NK-92 treated with Interleukin-12 subunit alpha and Interleukin-12 subunit beta, amount 100 ng/mL, for 24 hours (cell line): Measurements from ENCODE around the gene NOSTRIN.

ENCODE experiments used
- DNase-seq: peaks from one replicate; lab custom pipeline; 2025; lab: John Stamatoyannopoulos, UW

NOSTRIN gene

GRCh38 chr2:168889635-168890005 lies 87.2 kb downstream of the NOSTRIN start:
- no peak for DNase-seq

DNA sequence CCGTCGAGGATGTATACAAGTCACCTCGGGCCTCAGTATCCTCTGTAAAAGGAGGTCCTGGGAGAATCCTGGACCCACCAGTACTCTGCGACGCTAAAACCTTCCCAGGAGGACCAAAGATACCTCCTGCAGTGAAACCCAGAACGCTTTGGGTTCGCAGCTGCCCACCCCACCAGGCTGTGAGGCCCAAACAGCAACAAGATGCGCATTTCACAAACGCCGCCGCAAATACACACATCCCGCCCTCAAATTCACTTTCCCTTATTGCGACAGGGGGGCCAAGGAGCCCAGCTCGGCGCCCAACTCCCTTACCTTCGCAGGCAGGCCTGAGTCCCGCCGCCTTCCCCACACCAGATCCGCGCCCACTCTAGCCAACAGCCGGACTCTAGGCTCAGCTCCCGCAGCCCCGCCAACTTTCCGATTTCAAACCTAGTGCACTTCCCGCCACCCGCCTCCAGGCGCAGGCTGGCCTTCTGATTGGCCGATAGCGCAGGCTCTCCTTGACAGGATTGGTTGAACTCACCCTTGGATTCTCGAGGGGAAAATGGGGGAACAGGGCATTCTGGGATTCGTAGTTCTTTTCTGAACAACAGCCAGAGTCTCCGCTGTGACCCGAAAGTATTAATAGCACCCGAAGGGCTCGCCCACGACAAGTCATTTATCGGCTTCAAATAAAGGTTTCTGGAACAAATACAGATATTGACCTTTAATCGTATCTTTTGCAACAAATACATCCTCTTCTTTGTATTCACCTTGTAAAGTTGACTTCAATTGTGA lies 87.8 kb downstream of the NOSTRIN start, which contains the start of gene SPC25:
TSS of gene SPC25 (minus strand) at position 425 of the 777 bp plus-strand sequence. CDS start 911 bp downstream, outside the sequence.
- DNase-seq = peak; percentile 83

GRCh38 chr2:168892327-168892726 lies 89.9 kb downstream of the NOSTRIN start:
- no peak for DNase-seq

- no peak for DNase-seq
Observed at GRCh38 chr2:168894101-168894500, 91.7 kb downstream of the NOSTRIN start.

DNA sequence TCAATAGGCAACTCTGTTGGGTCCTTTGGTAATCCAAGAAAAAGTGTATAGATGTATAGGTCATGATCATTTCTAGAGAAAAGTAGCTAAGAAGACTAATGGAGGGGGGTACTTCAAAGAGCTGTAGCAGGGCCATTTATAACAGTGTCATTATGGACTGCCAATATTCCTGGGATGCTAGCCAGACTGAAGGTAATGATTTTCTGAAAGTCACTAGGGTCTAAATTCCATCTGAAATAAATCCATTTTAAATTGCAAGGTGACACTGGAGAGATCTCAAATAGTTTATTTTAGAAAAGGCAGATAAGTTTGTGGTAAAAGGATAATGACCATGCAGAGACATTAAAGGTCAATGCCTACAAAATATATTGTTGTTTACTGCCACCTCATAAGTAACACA lies 92.3 kb downstream of the NOSTRIN start:
- DNase-seq = no peak

DNA sequence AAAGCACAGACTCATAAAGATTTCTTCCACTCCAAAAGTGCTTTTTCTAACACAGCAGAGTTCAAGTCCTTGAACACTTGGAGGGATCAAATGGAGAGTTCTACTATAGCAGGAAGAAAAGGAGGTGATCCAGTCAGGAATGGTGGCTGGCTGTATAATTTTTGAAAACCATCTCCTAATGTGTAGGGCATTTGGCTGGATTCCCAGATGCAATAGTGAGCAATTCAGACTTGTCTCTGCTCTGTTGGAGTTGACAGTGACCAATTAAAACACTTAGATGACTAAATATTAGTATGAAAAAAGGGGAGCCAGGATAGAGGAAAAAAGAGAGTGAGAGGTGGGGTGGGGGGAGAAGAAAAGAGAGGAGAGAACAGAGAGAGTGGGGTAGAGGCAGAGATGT lies 93.3 kb downstream of the NOSTRIN start:
- DNase-seq = no peak

- DNase-seq = no peak
Observed at GRCh38 chr2:168896783-168897182, 94.3 kb downstream of the NOSTRIN start.

DNA sequence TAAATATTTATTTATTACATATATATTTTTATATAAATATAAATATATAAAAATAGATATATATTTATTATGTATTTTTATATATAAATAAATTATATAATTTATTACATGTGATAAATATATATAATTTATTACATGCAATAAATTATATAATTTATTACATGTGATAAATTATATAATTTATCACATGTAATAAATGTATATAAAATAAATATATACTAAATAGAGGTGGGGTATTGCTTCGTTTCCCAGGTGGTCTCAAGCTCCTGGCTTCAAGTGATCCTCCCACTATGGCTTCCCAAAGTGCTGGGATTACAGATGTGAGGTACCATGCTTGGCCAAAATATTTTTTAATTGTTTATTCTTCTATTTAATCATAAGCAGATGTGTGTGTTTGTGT lies 95.0 kb downstream of the NOSTRIN start:
- no peak for DNase-seq

DNA sequence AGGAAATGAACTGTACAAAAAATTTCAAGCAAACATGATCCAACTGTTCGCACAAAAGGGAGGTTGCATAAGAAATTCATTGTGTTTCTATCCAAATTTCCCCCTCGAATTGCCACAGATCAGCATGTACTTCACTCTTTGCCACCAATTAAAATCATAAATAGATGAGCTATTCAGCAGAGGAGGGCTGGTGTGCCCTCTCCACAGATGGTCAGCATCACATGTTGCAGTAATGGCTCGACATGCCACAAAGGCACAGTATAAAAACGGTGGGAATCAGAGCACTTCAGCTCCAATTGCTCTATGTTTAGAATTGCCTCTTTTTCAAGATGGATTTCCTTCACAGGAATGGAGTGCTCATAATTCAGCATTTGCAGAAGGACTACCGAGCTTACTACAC lies 98.6 kb downstream of the NOSTRIN start, which contains the start of gene G6PC2:
TSS of gene G6PC2 (plus strand) at position 289 of the 400 bp plus-strand sequence. CDS start at position 330, 41 bp downstream.
- no peak for DNase-seq

- no peak for DNase-seq
Observed at GRCh38 chr2:168903888-168904287, 101.5 kb downstream of the NOSTRIN start.

GRCh38 chr2:168904358-168904757 lies 101.9 kb downstream of the NOSTRIN start:
- no peak for DNase-seq

DNA sequence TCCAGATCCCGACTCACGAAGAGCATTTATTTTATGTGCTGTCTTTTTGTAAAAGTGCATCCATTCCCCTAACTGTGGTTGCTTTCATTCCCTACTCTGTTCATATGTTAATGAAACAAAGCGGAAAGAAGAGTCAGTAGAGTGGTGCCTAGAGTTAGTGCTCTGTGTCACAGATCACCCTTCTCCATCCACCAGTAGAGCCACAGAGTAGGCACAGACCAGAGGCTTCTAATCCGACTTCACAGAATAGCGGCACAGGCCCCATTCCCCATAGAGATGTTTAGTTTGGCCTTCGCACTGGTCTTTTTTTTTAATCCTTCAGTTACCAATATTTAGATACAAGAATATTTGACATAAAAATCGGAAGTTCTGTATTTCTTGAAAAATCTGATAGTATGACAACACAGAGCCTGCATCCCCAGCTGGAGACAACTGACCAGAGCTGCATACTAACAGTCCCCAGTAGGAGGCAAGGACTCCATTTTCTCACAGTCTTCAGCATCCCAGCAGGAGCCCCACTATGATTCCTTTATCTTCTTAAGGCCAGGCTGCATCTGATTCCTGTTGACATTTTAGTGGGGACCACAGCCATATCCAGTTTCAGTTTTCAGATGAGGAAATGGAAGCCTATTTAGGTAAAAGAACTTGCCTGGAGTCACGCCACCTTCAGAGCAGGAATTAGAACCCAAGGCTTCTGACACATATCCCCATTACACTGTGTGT lies 105.7 kb downstream of the NOSTRIN start:
- no peak for DNase-seq

GRCh38 chr2:168910330-168910729 lies 107.9 kb downstream of the NOSTRIN start:
- no peak for DNase-seq

- no peak for DNase-seq
Observed at GRCh38 chr2:168912466-168912865, 110.0 kb downstream of the NOSTRIN start.

DNA sequence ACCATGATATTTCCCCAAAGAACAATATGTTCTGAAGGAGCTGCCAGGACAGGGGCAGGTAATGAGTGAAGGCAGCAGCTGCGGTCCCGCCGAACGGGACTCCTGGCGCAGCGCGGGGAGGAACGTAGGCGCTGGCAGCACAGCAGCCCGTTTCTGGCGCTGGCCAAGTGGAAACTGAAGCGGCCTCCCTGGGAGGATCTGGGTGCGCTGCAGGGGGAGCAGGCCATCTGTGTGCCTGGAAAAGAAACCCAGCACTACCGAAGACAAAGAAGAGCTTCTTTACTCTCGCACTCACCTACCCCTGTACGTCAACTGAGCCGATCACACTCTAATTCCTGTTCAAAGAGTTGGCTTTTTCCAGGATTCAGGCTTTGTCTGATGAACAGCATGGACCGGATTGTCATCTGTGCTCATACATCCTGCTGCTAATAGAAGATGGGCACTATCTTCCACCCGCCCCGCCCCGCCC lies 110.5 kb downstream of the NOSTRIN start:
- no peak for DNase-seq

GRCh38 chr2:168913495-168913894 lies 111.1 kb downstream of the NOSTRIN start:
- no peak for DNase-seq
